HepG2 (cell line): ENCODE results near the gene PLEKHH1. TPM values are rescaled to one million over a fixed set of nuclear protein-coding genes. Genes with fewer than 3 reads are reported as not detected.

Source experiments
- AGO1 ChIP-seq: fragments of 200-400 bp; formaldehyde crosslinking; IDR thresholded peaks from 2 replicates; pipeline ENCODE4 v1.6.1; 2017; ENCODE audit warnings: mild to moderate bottlenecking, low read depth, low read length, moderate library complexity; ENCODE audit not compliant: poor library complexity, severe bottlenecking
- DMAP1 ChIP-seq: IDR thresholded peaks from 2 replicates; pipeline ENCODE4 v1.6.1; 2016
- HDAC1 ChIP-seq: sonication (generic); formaldehyde crosslinking; IDR thresholded peaks from 2 replicates; pipeline ENCODE4 v1.5.1; 2020; ENCODE audit warnings: mild to moderate bottlenecking, missing genetic modification reagents
- HMGXB4 ChIP-seq, 2 experiments: sonication (generic) in 1 of 2; formaldehyde crosslinking in 1 of 2; IDR thresholded peaks; 2 replicates each; pipeline versions ENCODE4 v1.4.0 to v1.6.1; 2018 to 2020; ENCODE audit warnings: missing genetic modification reagents in 2 of 2, borderline replicate concordance in 1 of 2, low read depth in 1 of 2, mild to moderate bottlenecking in 1 of 2, missing biosample characterization in 1 of 2
- HNF1A ChIP-seq, 2 experiments: sonication (generic) in 1 of 2; formaldehyde crosslinking in 1 of 2; IDR thresholded peaks; 2 replicates each; pipeline versions ENCODE4 v1.4.0 to v1.6.1; 2016 to 2020; ENCODE audit warnings: borderline replicate concordance in 1 of 2, low read depth in 1 of 2, mild to moderate bottlenecking in 1 of 2, missing genetic modification reagents in 1 of 2
- KDM5A ChIP-seq: fragments of 200-600 bp; sonication (generic); IDR thresholded peaks from 2 replicates; pipeline ENCODE4 v1.7.0; 2018; ENCODE audit warnings: antibody characterized with exemption, mild to moderate bottlenecking, low read length, borderline replicate concordance
- MAZ ChIP-seq, 2 experiments: sonication (generic) in 1 of 2; formaldehyde crosslinking in 1 of 2; IDR thresholded peaks; 2 replicates each; pipeline versions ENCODE4 v1.5.0 to v1.6.1; 2012 to 2020; ENCODE audit warnings: low read depth in 2 of 2, mild to moderate bottlenecking in 2 of 2, borderline replicate concordance in 1 of 2, improper control_type of control experiment in 1 of 2, low read length in 1 of 2, missing genetic modification reagents in 1 of 2, moderate library complexity in 1 of 2
- MTF2 ChIP-seq: sonication (generic); formaldehyde crosslinking; IDR thresholded peaks from 2 replicates; pipeline ENCODE4 v1.5.0; 2020; ENCODE audit warnings: missing genetic modification reagents, borderline replicate concordance
- PITX1 ChIP-seq: sonication (generic); formaldehyde crosslinking; IDR thresholded peaks from 2 replicates; pipeline ENCODE4 v1.5.1; 2020; ENCODE audit warnings: mild to moderate bottlenecking, missing genetic modification reagents
- SP2 ChIP-seq: sonication (generic); formaldehyde crosslinking; IDR thresholded peaks from 2 replicates; pipeline ENCODE4 v1.5.1; 2020; ENCODE audit warnings: mild to moderate bottlenecking, missing genetic modification reagents
- SYNCRIP ChIP-seq: fragments of 200-400 bp; formaldehyde crosslinking; IDR thresholded peaks from 2 replicates; pipeline ENCODE4 v1.6.1; 2018; ENCODE audit warnings: mild to moderate bottlenecking, low read depth, low read length; ENCODE audit not compliant: insufficient read depth
- TBL1XR1 ChIP-seq: fragments of 150-350 bp; IDR thresholded peaks from 2 replicates; pipeline ENCODE4 v1.6.1; 2014; ENCODE audit warnings: borderline replicate concordance, low read length; ENCODE audit not compliant: partially characterized antibody
- ZBTB38 ChIP-seq: sonication (generic); formaldehyde crosslinking; IDR thresholded peaks from 2 replicates; pipeline ENCODE4 v1.5.1; 2020; ENCODE audit warnings: mild to moderate bottlenecking, missing genetic modification reagents
- ZFX ChIP-seq: sonication (generic); formaldehyde crosslinking; IDR thresholded peaks from 2 replicates; pipeline ENCODE4 v1.4.0; 2020; ENCODE audit warnings: mild to moderate bottlenecking, low read depth, missing genetic modification reagents, moderate library complexity
- ZNF280B ChIP-seq: sonication (generic); formaldehyde crosslinking; IDR thresholded peaks from 2 replicates; pipeline ENCODE4 v1.5.0; 2020; ENCODE audit warnings: missing genetic modification reagents, mild to moderate bottlenecking, borderline replicate concordance
- ZNF746 ChIP-seq: sonication (generic); formaldehyde crosslinking; IDR thresholded peaks from 2 replicates; pipeline ENCODE4 v1.8.0; 2022; ENCODE audit warnings: mild to moderate bottlenecking, missing genetic modification reagents
- polyA plus RNA-seq, 8 experiments: library from polyadenylated mRNA; depleted of rRNA in 3 of 8; stranded (reverse) in 7 of 8; unstranded in 1 of 8; fragments of >200 nt; fragmentation: Illumina TruSeq in 4 of 8; extraction: Trizol in 4 of 8; gene quantifications; 2 replicates each; pipeline versions ENCODE4 v1.2.1 to v1.2.3, GENCODE V29; 2011 to 2016; ENCODE audit warnings: low read depth in 4 of 8, missing spikeins in 1 of 8, mixed read lengths in 1 of 8; ENCODE audit not compliant: insufficient read depth in 1 of 8
- total RNA-seq, 5 experiments: library from RNA; depleted of rRNA; stranded (reverse); fragments of >200 nt; fragmentation: Illumina TruSeq; extraction: Trizol; gene quantifications; 2 replicates each; pipeline ENCODE4 v1.2.3, GENCODE V29; 2016; ENCODE audit warnings: low read depth in 1 of 5
- TF ChIP-seq, protein P1 (sequence below): sonication (generic); formaldehyde crosslinking; conservative IDR thresholded peaks from 2 replicates; pipeline ENCODE4 v1.8.0; 2022; ENCODE audit warnings: missing genetic modification reagents

PLEKHH1 gene
- total and polyA plus RNA-seq, 2 of the 13 experiments (the other 11 are each of a cell fraction or from before 2014, with no cell fraction given), result 8.6 to 15.8 TPM

DNA sequence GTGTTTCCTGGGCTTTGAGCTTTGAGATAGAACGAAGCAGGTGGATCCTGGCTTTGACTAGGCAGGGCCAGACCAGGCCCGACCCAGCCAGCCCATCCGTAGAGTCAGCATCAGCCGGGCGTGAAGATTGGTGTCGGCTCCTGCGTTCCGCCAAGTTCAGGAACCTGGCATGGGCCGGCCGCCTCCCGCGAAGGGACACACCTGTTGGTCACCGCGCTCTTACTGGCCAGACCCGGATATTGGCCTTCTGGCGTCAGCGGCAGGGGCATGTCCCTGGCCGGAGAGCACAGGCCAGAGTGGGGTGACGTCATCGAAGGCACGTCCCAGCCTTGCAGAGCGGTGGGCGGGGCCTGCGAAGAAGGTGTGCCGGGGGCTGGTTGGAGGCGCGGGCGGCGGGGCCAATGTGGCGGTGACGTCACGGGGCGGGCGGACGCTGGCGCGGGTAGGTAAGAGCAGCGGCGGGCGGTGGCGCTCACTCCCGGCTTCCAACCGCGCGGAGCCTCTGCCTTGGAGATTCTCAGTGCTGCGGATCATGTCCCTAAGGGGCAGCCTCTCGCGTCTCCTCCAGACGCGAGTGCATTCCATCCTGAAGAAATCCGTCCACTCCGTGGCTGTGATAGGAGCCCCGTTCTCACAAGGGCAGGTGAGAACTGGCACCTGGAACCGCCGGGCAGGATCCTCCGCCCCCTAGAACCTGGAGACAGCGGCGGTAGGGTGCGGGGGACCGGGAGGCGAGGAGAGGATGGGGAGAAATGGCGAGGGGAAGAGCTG lies 86.5 kb downstream of the PLEKHH1 start, which contains the start of gene ARG2 (continued):
- TF ChIP-seq, protein P1, sequence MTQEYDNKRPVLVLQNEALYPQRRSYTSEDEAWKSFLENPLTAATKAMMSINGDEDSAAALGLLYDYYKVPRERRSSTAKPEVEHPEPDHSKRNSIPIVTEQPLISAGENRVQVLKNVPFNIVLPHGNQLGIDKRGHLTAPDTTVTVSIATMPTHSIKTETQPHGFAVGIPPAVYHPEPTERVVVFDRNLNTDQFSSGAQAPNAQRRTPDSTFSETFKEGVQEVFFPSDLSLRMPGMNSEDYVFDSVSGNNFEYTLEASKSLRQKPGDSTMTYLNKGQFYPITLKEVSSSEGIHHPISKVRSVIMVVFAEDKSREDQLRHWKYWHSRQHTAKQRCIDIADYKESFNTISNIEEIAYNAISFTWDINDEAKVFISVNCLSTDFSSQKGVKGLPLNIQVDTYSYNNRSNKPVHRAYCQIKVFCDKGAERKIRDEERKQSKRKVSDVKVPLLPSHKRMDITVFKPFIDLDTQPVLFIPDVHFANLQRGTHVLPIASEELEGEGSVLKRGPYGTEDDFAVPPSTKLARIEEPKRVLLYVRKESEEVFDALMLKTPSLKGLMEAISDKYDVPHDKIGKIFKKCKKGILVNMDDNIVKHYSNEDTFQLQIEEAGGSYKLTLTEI, result no peak
- TF ChIP-seq AGO1, result no peak
- TF ChIP-seq HMGXB4 (CRISPR knock-in tag; IDR thresholded peaks at IDR 0.05; ENCODE audit: borderline replicate concordance in 1 of 2, low read depth in 1 of 2), result peak in 1 of 2 experiments; percentile 65; a peak in 3 of 4 replicates
- peak; percentile 7 for TF ChIP-seq TBL1XR1
- TF ChIP-seq HDAC1, result peak; percentile 91
- TF ChIP-seq MTF2 (CRISPR knock-in tag), result no peak
- TF ChIP-seq DMAP1, result peak; percentile 53; the same call in 1 of the 2 replicates
- peak; percentile 26; the same call in 1 of the 2 replicates for TF ChIP-seq ZNF280B (CRISPR knock-in tag)
- peak; percentile 82 for TF ChIP-seq ZBTB38
- TF ChIP-seq MAZ (IDR thresholded peaks at IDR 0.05; ENCODE audit: borderline replicate concordance, low read depth, low read length), result no peak; the same call in 1 of the 2 replicates
- peak; percentile 82 for TF ChIP-seq MAZ (CRISPR knock-in tag; IDR thresholded peaks at IDR 0.05; ENCODE audit: low read depth)
- TF ChIP-seq HNF1A (IDR thresholded peaks at IDR 0.05; ENCODE audit: low read depth), result no peak
- peak; percentile 54; the same call in 1 of the 2 replicates for TF ChIP-seq HNF1A (CRISPR knock-in tag; IDR thresholded peaks at IDR 0.05; ENCODE audit: borderline replicate concordance)
- no peak for TF ChIP-seq KDM5A
- no peak for TF ChIP-seq ZNF746
- TF ChIP-seq SP2 (CRISPR knock-in tag), result no peak
- no peak for TF ChIP-seq SYNCRIP
- TF ChIP-seq PITX1, result peak; percentile 31; the same call in 1 of the 2 replicates
- peak; percentile 84 for TF ChIP-seq ZFX (CRISPR knock-in tag)
